Fibroblast of the aortic adventitia (primary cell): ENCODE measurements around the gene ZC3H14. TPM values are rescaled to one million over a fixed set of nuclear protein-coding genes. Genes with fewer than 3 reads are reported as not detected.
"Not testable (repeated sequence)": the region's sequence is repeated elsewhere in the genome, so short reads cannot be mapped to it uniquely, and the experiment has no call there.

Experiments used
- DNase-seq: peaks from one replicate; pipeline ENCODE4 v3.0.0-alpha.2; 2010; ENCODE audit warnings: low read depth
- H3K4me3 ChIP-seq: 2 replicates; pipeline ENCODE4 v1.5.1; 2011; ENCODE audit warnings: low read depth, mild to moderate bottlenecking, control low read depth, low read length, moderate library complexity
- total RNA-seq: library from RNA; depleted of rRNA; stranded (reverse); fragments of >200 nt; gene quantifications from 2 replicates; pipeline ENCODE4 v1.2.3, GENCODE V29; 2012; ENCODE audit warnings: low replicate concordance
- TF ChIP-seq, protein P1 (sequence below): IDR thresholded peaks from 2 replicates; pipeline ENCODE4 v1.5.1; 2011; ENCODE audit warnings: mild to moderate bottlenecking, low read length, control low read depth, inconsistent platforms; ENCODE audit not compliant: insufficient read depth

Gene ZC3H14
- total RNA-seq, 1 donor = 78.3 TPM

- TF ChIP-seq, protein P1, sequence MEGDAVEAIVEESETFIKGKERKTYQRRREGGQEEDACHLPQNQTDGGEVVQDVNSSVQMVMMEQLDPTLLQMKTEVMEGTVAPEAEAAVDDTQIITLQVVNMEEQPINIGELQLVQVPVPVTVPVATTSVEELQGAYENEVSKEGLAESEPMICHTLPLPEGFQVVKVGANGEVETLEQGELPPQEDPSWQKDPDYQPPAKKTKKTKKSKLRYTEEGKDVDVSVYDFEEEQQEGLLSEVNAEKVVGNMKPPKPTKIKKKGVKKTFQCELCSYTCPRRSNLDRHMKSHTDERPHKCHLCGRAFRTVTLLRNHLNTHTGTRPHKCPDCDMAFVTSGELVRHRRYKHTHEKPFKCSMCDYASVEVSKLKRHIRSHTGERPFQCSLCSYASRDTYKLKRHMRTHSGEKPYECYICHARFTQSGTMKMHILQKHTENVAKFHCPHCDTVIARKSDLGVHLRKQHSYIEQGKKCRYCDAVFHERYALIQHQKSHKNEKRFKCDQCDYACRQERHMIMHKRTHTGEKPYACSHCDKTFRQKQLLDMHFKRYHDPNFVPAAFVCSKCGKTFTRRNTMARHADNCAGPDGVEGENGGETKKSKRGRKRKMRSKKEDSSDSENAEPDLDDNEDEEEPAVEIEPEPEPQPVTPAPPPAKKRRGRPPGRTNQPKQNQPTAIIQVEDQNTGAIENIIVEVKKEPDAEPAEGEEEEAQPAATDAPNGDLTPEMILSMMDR = no peak
- H3K4me3 ChIP-seq = no peak overlapping the region
- DNase-seq = peak; percentile 22
These were observed 40.4 kb upstream of the ZC3H14 start for GRCh38 chr14:88522393-88522792.

DNA sequence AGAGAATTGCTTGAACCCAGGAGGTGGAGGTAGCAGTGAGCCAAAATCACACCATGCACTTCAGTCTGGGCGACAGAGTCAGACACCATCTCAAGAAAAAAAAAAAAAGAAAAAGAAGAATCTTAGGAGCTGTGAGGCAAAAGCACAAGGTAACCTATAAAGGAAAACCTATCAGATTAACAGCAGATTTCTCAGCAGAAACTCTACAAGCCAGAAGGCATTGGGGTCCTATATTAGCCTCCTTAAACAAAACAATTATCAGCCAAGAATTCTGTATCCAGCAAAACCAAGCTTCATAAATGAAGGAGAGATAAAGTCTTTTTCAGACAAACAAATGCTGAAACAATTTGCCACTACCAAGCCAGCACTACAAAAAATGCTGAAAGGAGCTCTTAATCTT lies 32.9 kb upstream of the ZC3H14 start:
- DNase-seq, H3K4me3 ChIP-seq: not testable (repeated sequence)

GRCh38 chr14:88533064-88533602 lies 29.7 kb upstream of the ZC3H14 start:
- TF ChIP-seq, protein P1 = no peak
- H3K4me3 ChIP-seq = no peak overlapping the region
- no peak for DNase-seq

DNA sequence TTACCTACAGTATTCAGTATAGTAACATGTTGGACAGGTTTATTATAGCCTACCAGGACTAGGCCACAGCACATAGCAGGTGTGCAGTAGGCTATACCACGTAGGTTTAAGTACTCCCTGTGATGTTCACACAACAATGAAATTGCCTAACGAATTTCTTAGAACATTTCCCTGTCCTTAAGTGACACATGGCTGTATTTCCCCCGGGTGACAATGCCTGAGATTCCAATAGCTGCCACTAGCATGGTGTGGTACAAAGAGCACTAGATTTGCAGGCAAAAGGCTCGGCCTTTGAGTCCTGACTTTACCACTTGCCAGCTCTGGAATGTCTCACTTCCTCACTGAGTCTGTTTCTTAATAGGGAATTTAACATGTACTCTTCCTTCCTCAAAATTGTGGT lies 27.7 kb upstream of the ZC3H14 start:
- TF ChIP-seq, protein P1 = no peak
- DNase-seq = no peak
- H3K4me3 ChIP-seq = no peak overlapping the region

GRCh38 chr14:88535813-88536212 lies 27.0 kb upstream of the ZC3H14 start:
- no peak overlapping the region for H3K4me3 ChIP-seq
- TF ChIP-seq, protein P1 = no peak
- DNase-seq = no peak

- DNase-seq = no peak
- H3K4me3 ChIP-seq = no peak overlapping the region
- TF ChIP-seq, protein P1 = no peak
These were observed 21.5 kb upstream of the ZC3H14 start for GRCh38 chr14:88541324-88541723.

DNA sequence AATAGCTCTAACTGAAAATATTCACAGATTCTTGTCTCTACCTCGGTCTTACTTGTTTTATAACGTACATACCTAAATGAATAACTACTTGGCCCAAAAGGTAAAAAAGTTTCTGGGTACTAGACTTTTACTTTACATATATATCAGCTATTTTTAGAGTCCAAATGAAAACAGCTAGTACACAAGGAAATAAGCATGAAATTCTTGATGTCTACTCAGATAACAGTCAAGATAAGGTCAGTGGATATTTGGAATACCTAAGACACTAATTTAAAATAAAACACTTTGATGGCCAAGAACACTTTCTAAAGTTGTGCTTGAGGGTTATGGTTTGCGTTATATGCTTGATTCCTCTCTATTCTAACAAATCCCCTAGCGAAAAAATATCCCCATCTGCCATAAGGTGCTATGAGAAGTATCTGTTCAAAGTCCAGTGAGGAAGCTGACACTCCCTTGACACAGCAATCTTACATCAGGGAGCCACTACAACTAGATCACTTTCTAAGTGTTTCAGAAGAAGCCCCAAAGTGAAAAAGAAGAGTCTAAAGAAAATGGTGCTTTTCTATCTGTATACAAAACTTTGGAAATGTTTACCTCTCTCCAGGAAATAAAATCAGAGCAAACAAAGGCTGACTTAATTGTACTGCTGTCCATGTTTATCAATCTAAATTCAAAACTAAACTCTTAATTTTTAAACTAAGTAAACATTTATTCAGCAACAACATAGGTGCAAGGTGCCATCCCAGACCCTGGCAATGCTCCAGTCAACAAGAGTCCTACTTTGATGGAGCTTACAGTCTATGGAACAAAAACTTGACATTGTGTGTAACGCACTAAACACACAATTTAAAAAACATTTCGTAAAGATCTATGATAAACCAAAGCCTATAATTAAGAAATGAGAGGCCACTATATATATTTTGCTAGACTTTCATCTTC lies 19.7 kb upstream of the ZC3H14 start:
- TF ChIP-seq, protein P1 = no peak
- no peak for DNase-seq
- H3K4me3 ChIP-seq = no peak overlapping the region
